ENCODE results near the gene ZFP36L2.

Gene ZFP36L2

DNA sequence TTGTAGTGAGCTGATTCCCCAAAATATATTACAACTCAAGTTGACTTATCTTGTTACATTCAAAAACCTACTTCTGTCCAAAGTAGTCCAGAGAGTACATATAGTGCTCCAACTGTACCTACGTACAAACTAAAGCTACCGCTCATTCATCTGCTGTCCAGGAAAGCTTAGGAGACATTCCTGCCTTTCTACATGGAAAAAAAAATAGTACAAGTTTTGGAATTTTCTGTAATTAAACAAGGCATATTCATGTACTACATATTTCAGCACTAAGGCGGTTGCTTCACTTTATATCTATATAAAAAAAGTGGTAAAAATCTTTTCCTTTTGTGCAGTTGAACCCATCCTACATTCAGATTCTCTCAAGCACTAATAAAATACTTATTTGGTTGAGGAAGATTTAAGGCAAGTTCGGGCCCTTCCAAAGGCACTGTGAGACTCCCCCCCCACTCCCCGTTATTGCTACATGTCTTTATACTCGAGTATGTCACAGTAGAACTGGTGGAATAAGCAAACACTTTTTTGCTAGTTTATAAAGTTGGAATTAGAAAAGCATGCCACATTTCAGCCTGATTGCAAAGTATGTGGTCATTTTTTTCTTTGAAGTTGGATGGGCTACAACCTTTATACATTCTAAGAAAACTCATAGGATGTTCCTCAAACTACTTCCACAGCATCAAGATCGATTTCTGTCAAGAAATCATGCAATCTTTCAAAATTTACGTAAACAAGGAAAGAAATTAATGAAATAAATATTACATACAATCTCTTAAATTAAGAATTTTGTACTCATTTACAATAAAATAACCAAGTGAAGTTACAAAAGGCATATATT is 3.7 kb downstream of the ZFP36L2 start:
- Histone ChIP-seq H3K27ac (peak overlapping the region; percentile 94), H3K4me3 (ENCODE audit: low read depth, low read length) (peak overlapping the region; percentile 73), H3K4me2 (ENCODE audit: low read length) (peak overlapping the region; percentile 98), H2AFZ (no peak overlapping the region), H3K4me1 (peaks cover 43% of the 10 kb centered on the region), H3K79me2 (no peaks in the 10 kb centered on the region), H3K27me3 (ENCODE audit: control insufficient read depth, insufficient read depth, low read length) (no peaks in the 10 kb centered on the region), H3K9me3 (ENCODE audit: control insufficient read depth, low read length) (no peaks in the 10 kb centered on the region), H3K36me3 (ENCODE audit: control insufficient read depth, insufficient read depth, low read length) (no peaks in the 10 kb centered on the region), H3K9ac (no peak overlapping the region)
- TF ChIP-seq, protein P1, sequence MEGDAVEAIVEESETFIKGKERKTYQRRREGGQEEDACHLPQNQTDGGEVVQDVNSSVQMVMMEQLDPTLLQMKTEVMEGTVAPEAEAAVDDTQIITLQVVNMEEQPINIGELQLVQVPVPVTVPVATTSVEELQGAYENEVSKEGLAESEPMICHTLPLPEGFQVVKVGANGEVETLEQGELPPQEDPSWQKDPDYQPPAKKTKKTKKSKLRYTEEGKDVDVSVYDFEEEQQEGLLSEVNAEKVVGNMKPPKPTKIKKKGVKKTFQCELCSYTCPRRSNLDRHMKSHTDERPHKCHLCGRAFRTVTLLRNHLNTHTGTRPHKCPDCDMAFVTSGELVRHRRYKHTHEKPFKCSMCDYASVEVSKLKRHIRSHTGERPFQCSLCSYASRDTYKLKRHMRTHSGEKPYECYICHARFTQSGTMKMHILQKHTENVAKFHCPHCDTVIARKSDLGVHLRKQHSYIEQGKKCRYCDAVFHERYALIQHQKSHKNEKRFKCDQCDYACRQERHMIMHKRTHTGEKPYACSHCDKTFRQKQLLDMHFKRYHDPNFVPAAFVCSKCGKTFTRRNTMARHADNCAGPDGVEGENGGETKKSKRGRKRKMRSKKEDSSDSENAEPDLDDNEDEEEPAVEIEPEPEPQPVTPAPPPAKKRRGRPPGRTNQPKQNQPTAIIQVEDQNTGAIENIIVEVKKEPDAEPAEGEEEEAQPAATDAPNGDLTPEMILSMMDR (IDR thresholded peaks at IDR 0.05) = no peak

DNA sequence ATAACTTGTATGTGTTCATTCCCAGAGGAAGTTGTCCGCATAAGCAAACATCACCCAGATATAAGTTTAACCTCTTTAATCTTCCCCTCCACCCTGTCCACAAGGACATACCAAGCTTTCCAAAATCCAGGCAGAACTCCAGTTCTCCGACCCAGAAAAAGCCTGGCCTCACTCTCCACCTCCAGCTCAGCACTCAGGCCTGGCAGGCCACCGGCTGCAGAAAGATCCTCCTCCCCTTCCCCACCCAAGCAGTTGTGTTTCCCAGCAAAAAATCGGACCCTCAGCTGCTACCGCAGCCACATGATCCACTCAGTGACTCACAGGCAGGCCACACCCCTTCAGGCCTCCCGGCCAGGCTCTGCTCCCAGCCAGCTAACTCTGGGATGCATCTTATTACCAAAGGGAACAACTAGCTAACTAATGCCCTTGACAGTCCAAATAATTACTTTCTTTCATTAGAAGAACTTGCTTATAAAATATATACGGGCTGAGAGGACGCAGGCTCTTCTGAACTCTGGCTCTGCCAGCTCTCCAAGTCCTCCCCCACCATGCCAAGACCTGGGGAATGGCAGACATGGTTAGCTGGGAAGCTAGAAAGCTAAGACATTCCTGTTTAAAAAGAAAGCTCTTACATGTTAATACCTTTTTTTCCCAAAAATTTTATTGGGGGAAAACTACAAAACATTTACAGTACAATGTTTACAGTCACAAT is 4.5 kb downstream of the ZFP36L2 start:
- H3K9ac ChIP-seq = peak overlapping the region; percentile 49
- peak overlapping the region; percentile 73 for H2AFZ ChIP-seq
- TF ChIP-seq, protein P1 (IDR thresholded peaks at IDR 0.05) = no peak
- H3K79me2 ChIP-seq = no peaks in the 10 kb centered on the region
- H3K4me2 ChIP-seq (ENCODE audit: low read length) = peak overlapping the region; percentile 98
- no peaks in the 10 kb centered on the region for H3K27me3 ChIP-seq (ENCODE audit: control insufficient read depth, insufficient read depth, low read length)
- H3K4me1 ChIP-seq = peaks cover 40% of the 10 kb centered on the region
- H3K9me3 ChIP-seq (ENCODE audit: control insufficient read depth, low read length) = no peaks in the 10 kb centered on the region
- H3K36me3 ChIP-seq (ENCODE audit: control insufficient read depth, insufficient read depth, low read length) = no peaks in the 10 kb centered on the region
- peak overlapping the region; percentile 73 for H3K4me3 ChIP-seq (ENCODE audit: low read depth, low read length)
- H3K27ac ChIP-seq = peak overlapping the region; percentile 94

DNA sequence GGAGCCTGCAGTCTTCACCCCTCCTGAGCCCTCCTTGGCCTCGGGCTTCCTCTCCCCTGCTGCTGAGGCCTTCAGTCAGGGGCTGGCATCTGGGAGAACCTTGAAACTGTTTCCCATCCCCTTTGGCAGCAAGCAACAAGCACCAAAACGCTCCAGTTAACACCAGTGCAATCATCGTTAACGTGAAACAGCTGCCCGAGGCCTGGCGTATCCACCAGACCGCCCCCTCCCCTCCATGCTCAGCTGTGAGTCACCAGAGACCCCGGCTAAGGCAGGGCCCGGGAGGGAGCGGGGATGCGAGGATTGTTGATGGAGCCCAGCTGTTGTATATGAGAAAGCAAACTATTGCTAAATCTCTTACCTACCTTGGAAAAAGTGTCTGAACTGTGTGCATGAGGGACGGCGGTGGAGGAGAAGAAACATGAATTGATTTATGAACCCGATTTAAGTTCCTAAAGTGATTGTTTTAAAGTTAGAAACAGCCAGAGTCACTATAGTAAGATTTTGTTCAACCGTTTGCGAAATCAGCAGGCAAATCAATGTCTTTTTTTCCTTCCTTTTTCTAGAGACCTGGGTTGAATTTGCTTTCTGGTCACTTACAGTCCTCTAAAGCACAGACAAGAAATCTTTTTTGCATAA is 5.2 kb downstream of the ZFP36L2 start:
- peak overlapping the region; percentile 25 for H2AFZ ChIP-seq
- H3K27me3 ChIP-seq (ENCODE audit: control insufficient read depth, insufficient read depth, low read length) = no peaks in the 10 kb centered on the region
- peak overlapping the region; percentile 49 for H3K9ac ChIP-seq
- TF ChIP-seq, protein P1 (IDR thresholded peaks at IDR 0.05) = no peak
- no peaks in the 10 kb centered on the region for H3K79me2 ChIP-seq
- H3K36me3 ChIP-seq (ENCODE audit: control insufficient read depth, insufficient read depth, low read length) = no peaks in the 10 kb centered on the region
- H3K4me2 ChIP-seq (ENCODE audit: low read length) = peak overlapping the region; percentile 98
- H3K27ac ChIP-seq = peak overlapping the region; percentile 94
- no peaks in the 10 kb centered on the region for H3K9me3 ChIP-seq (ENCODE audit: control insufficient read depth, low read length)
- peak overlapping the region; percentile 73 for H3K4me3 ChIP-seq (ENCODE audit: low read depth, low read length)
- H3K4me1 ChIP-seq = peaks cover 40% of the 10 kb centered on the region

DNA sequence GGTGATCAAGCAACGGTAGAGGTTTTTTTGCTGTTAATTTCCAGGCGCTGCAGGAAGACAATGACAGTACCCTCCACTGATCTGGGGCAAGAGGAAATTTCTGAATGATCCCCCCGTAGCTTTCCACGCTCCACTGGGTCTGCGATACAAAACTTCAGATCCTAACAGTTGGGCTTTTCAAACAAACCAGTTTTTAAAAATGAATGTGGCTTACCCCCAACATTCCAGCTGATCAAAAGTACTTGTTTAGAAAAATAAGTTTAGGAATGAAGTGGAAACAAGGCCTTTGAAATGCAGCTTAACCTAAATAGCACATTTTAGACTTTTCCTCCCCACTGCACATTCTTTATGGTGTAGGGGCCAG is 5.7 kb downstream of the ZFP36L2 start:
- peaks cover 40% of the 10 kb centered on the region for H3K4me1 ChIP-seq

More for the DNA sequence above, 5.7 kb downstream of the ZFP36L2 start:
- Histone ChIP-seq H3K9me3 (ENCODE audit: control insufficient read depth, low read length) (no peaks in the 10 kb centered on the region), H3K4me2 (ENCODE audit: low read length) (peak overlapping the region; percentile 98), H3K36me3 (ENCODE audit: control insufficient read depth, insufficient read depth, low read length) (no peaks in the 10 kb centered on the region), H3K27me3 (ENCODE audit: control insufficient read depth, insufficient read depth, low read length) (no peaks in the 10 kb centered on the region), H3K4me3 (ENCODE audit: low read depth, low read length) (peak overlapping the region; percentile 73), H2AFZ (no peak overlapping the region), H3K79me2 (no peaks in the 10 kb centered on the region), H3K9ac (no peak overlapping the region), H3K27ac (peak overlapping the region; percentile 94)
- TF ChIP-seq, protein P1 (IDR thresholded peaks at IDR 0.05) = no peak

Data from parathyroid adenoma (tissue), 2 donors.